ENCODE results near the gene SLC16A2. TPM values are rescaled to one million over a fixed set of nuclear protein-coding genes. Genes with fewer than 3 reads are reported as not detected.

The SLC16A2 gene
- total and polyA plus RNA-seq, 10 of the 15 experiments (the other 5 are each of a cell fraction or from before 2014, with no cell fraction given), result 0.08 to 0.13 TPM; not detected in 8

- no peak for TF ChIP-seq PRDM15 (CRISPR knock-in tag; IDR thresholded peaks at IDR 0.05)
- TF ChIP-seq CREM (IDR thresholded peaks at IDR 0.05; ENCODE audit: low read depth), result no peak
- TF ChIP-seq FOXM1 (IDR thresholded peaks at IDR 0.05; ENCODE audit: low read depth, low read length), result no peak
These were observed 90.4 kb downstream of the SLC16A2 start (continued) for GRCh38 chrX:74511704-74512103.

- in situ Hi-C loops (cut with MboI), result no loop called here
- FAIRE-seq (no peak), ATAC-seq (no peak), DNase-seq (ENCODE audit: low read depth, low spot score) (no peak)
- WGBS (ENCODE audit: insufficient coverage, insufficient replicate concordance, low lambda C conversion rate, missing lambda C conversion rate), result 44% methylated on average over 2 of the region's 2 CpGs
- no peaks in the 10 kb centered on the region for H3K36me3 ChIP-seq (ENCODE audit: control insufficient read depth in 2 of 2, insufficient read depth in 2 of 2, low read length in 1 of 2)
- ChIA-PET CTCF (no interaction called here), POLR2A (no interaction called here), SMC1A (ENCODE audit: uncharacterized antibody, unreplicated experiment) (no interaction called here), RAD21 (ENCODE audit: unreplicated experiment) (no interaction called here)
- no peak overlapping the region for H3K4me2 ChIP-seq (ENCODE audit: control insufficient read depth, insufficient read depth)
- no peak overlapping the region for H3K9ac ChIP-seq (ENCODE audit: control insufficient read depth, insufficient read depth, low read length)
- no peaks in the 10 kb centered on the region for H3K79me2 ChIP-seq (ENCODE audit: control insufficient read depth, insufficient read depth, low read length)
- intact Hi-C loops (cut with micrococcal nuclease; ENCODE audit: unreplicated experiment), result no loop called here
- H2AFZ ChIP-seq (ENCODE audit: control insufficient read depth, low read depth, low read length), result no peak overlapping the region
- H3K27me3 ChIP-seq (replicated peaks in 1 of 2; ENCODE audit: control insufficient read depth in 2 of 2, insufficient read depth in 2 of 2, low read length in 1 of 2), result no peaks in the 10 kb centered on the region; a peak in 1 of 4 replicates
- no peak overlapping the region for H3K4me3 ChIP-seq
- no peaks in the 10 kb centered on the region for H3K4me1 ChIP-seq (ENCODE audit: control insufficient read depth, insufficient read depth, low read length)
- no peak overlapping the region for H3K27ac ChIP-seq (ENCODE audit: control insufficient read depth, insufficient read depth)
- BruUV-seq (replicated peaks), result no TSS peak
- H3K9me3 ChIP-seq (replicated peaks; ENCODE audit: control insufficient read depth, insufficient read depth, low read length), result no peaks in the 10 kb centered on the region
- no peaks in the 10 kb centered on the region for H4K20me1 ChIP-seq (ENCODE audit: control insufficient read depth, insufficient read depth)
- TF ChIP-seq E2F4 (IDR thresholded peaks at IDR 0.05; ENCODE audit: low read depth, low read length), result no peak
- TF ChIP-seq RBBP5 (conservative IDR thresholded peaks at IDR 0.05), result no peak
- no peak for TF ChIP-seq BRCA1 (IDR thresholded peaks at IDR 0.05; ENCODE audit: low read depth, low read length)
- no peak for TF ChIP-seq ATF2 (IDR thresholded peaks at IDR 0.05; ENCODE audit: low read length)
- no peak for TF ChIP-seq CBX5 (IDR thresholded peaks at IDR 0.05; ENCODE audit: low read depth)
- TF ChIP-seq SUZ12 (IDR thresholded peaks at IDR 0.05; ENCODE audit: unreplicated experiment), result no peak
- no peak for TF ChIP-seq ZNF207 (IDR thresholded peaks at IDR 0.05; ENCODE audit: borderline replicate concordance)
- no peak for TF ChIP-seq ZNF24 (IDR thresholded peaks at IDR 0.05)
- no peak for TF ChIP-seq SIN3A (IDR thresholded peaks at IDR 0.05; ENCODE audit: low read depth, low read length)
- TF ChIP-seq SREBF2 (IDR thresholded peaks at IDR 0.05; ENCODE audit: low read length), result no peak
- no peak for TF ChIP-seq TBL1XR1 (IDR thresholded peaks at IDR 0.05; ENCODE audit: low read depth, low read length)
- no peak for TF ChIP-seq ELK1 (IDR thresholded peaks at IDR 0.05; ENCODE audit: low read depth, low read length)
- TF ChIP-seq SP1 (IDR thresholded peaks at IDR 0.05; ENCODE audit: low read depth, low read length), result no peak
- TF ChIP-seq EED (IDR thresholded peaks at IDR 0.05; ENCODE audit: low read depth), result no peak
- no peak for TF ChIP-seq POLR2AphosphoS2 (IDR thresholded peaks at IDR 0.05; ENCODE audit: low read depth, low read length)
- no peak for TF ChIP-seq HDGF (IDR thresholded peaks at IDR 0.05)
- no peak for TF ChIP-seq MYB (IDR thresholded peaks at IDR 0.05; ENCODE audit: borderline replicate concordance, low read depth, low read length)
These were observed 93.1 kb downstream of the SLC16A2 start for GRCh38 chrX:74514384-74514783.
